Iris pigment epithelial cell (primary cell): ENCODE data around the gene RNF151.
A peak's percentile ranks its signal among the peaks of the same experiment; 100 is the strongest.
"Not testable (repeated sequence)": the region's sequence is repeated elsewhere in the genome, so short reads cannot be mapped to it uniquely, and the experiment has no call there.

ENCODE experiments used
- DNase-seq: peaks from one replicate; pipeline ENCODE4 v3.0.0-alpha.2; 2011; ENCODE audit warnings: low read depth

The RNF151 gene

DNA sequence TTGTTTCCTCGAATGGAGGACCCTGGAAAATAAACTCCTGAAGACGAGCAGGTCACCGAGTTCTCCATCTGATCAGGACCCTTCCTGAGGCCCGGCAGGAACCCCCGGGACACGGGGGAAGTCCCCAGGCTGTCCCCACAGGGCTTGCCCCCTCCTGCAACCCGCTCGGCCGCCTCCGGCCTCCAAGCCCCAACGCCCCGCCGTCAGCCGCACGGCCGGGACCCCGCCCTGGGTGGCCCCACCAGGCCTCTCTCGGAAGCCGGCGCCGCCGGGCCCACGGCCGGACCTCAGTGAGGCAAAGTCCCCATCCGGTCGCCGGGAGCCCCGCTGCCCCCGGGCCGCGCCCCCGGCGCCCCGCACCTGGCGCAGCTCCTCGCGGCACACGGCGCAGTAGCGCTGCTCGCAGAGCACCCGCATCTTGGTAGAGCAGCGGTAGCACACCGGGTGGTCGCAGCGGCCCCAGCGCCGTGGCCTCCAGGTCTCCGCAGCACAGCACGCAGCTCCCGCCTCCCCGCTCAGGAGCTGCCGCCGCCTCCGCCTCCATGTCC, 42.6 kb downstream of the RNF151 start:
- DNase-seq = no peak

DNA sequence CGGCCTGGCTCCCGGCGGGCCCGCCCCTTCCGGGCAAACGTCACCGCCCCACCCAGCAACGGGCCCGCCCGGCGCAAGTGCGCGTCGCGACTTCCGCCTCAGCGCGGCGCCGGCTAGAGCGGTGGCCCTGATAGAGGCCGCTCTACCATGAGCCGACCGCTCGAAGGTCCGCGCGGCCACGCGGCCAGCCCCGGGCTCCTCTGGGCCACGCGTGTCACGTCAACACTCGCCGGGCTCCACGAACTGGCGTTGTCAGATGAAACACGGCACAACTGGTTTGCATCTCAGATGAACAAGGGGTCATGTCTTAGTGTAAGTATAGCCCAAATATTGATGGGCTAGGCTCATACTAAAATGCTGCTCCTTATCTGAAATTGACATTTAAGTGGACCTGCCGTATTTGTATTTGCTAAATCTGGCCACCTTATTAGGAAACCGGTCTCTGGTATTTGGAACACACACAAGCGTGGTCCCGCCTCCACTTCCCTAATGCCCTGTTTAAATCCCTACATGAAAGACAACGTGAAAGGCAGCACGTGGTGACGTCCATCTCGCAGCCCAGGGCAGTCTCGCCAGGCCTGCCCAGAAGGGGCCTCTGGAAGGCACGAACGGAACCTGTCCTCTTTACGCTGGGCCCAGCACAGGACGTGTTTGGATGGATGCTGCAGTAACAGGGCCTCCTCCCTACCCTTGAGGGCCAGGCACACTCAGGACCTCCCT, 43.3 kb downstream of the RNF151 start, which contains the start of gene ZNF598:
Gene ZNF598, minus strand, starts transcription at position 31 of the 720 bp plus-strand sequence.
- peak; percentile 84 for DNase-seq

DNA sequence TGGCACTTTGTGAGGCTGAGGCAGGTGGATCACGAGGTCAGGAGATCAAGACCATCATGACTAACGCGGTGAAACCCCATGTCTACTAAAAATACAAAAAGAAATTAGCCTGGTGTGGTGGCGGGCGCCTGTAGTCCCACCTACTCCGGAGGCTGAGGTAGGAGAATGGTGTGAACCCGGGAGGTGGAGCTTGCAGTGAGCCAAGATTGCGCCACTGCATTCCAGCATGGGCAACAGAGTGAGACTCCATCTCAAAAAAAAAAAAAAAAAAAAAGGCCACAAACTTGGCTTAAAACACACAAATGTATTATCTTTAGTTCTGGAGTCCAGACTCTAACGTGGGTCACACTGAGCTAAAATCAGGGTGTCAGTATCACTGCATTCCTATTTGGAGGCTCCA, 45.1 kb downstream of the RNF151 start:
- DNase-seq = not testable (repeated sequence)

- DNase-seq = no peak
Measured at GRCh38 chr16:2013527-2013926, 46.9 kb downstream of the RNF151 start.

GRCh38 chr16:2015117-2015946, 48.7 kb downstream of the RNF151 start:
- DNase-seq = peak; percentile 60

GRCh38 chr16:2015947-2016208, 49.2 kb downstream of the RNF151 start:
- DNase-seq = no peak

- no peak for DNase-seq
Measured at GRCh38 chr16:2016407-2016922, 49.8 kb downstream of the RNF151 start.
